Pancreas (tissue), 10 donors: ENCODE measurements around the gene TMEM45A. TPM values are rescaled to one million over a fixed set of nuclear protein-coding genes. Genes with fewer than 3 reads are reported as not detected.

Experiments
- ATAC-seq, 4 donors: fragments of 200-7000 bp; cut with Tn5 transposase; one replicate each; pipeline versions ENCODE4 v1.8.0 to v1.9.1; 2020; ENCODE audit warnings: mild to moderate bottlenecking in 4 of 4, moderate library complexity in 4 of 4
- DNase-seq, 6 donors: peaks; one replicate each; pipeline ENCODE4 v3.0.0-alpha.2; 2020
- FAIRE-seq: peaks from 2 replicates; lab custom pipeline; 2012; peaks lifted over from hg19 to GRCh38; lab: Jason Lieb, UNC
- H3K27ac ChIP-seq, 4 donors: fragments of 200-600 bp; sonication (generic); 1 replicate in 3 of 4; 2 replicates in 1 of 4; pipeline versions ENCODE4 v1.5.0 to v1.8.0; 2020
- H3K27me3 ChIP-seq, 4 donors: fragments of 200-600 bp; one replicate each; pipeline ENCODE4 v1.8.0; 2021
- H3K36me3 ChIP-seq, 3 donors: fragments of 200-600 bp; sonication (generic) in 1 of 3; one replicate each; pipeline versions ENCODE4 v1.5.0 to v1.8.0; 2020 to 2021
- H3K4me1 ChIP-seq, 3 donors: fragments of 200-600 bp; one replicate each; pipeline ENCODE4 v1.8.0; 2021
- H3K4me3 ChIP-seq, 4 donors: fragments of 200-600 bp; sonication (generic) in 2 of 4; one replicate each; pipeline versions ENCODE4 v1.5.0 to v1.8.0; 2020 to 2021
- H3K9me3 ChIP-seq, 4 donors: fragments of 200-600 bp; one replicate each; pipeline ENCODE4 v1.8.0; 2021
- CTCF ChIP-seq, 4 donors: fragments of 200-600 bp; sonication (generic) in 3 of 4; IDR thresholded peaks; one replicate each; pipeline versions ENCODE4 v1.5.0 to v1.8.0; 2021; ENCODE audit warnings: antibody characterized with exemption in 4 of 4
- WGBS, 2 donors: extraction: QIAGEN DNeasy Blood & Tissue Kit; methylation state at CpG; one replicate each; pipeline ENCODE4 v1.1.7; 2013; 5-methylcytosine and 5-hydroxymethylcytosine counted together
- intact Hi-C, 3 donors: fragments of 100-400 bp; cut with DNase I; formaldehyde crosslinking; loops; one replicate each; pipeline versions ENCODE4 v1.11.1 to v1.14.2; 2022
- polyA plus RNA-seq, 2 donors: library from polyadenylated mRNA; stranded (reverse); fragments of 200-250 nt; gene quantifications; one replicate each; pipeline ENCODE4 v1.2.3, GENCODE V29; 2013
- total RNA-seq, 6 donors: library from RNA; stranded (reverse); fragmentation: NEBNext Ultra II Directional in 4 of 6; extraction: Animal tissue kit (Norgen Biotek cat#: 25700) in 4 of 6; gene quantifications; one replicate each; pipeline versions ENCODE4 v1.2.1 to v1.2.4, GENCODE V29; 2021 to 2023
- donor health status: healthy with polysubstance abuse.
- donor health status: DM: no; HTN: no; CAD: no; lungs with moderate emphysema.
- donor health status: DM: no; HTN: no; CAD: no.
- donor health status: control.
- donor health status: control.
- donor health status: Bipolar disorder and iron deficiency.
- donor health status: DM: yes; HTN: yes; CAD: no.
- donor health status: DM: no; HTN: no; CAD: no.
- donor health status: DM: no; HTN: no; CAD: no.
- donor health status: DM: yes; HTN: yes; CAD: no.

The TMEM45A gene
- total and polyA plus RNA-seq, 8 donors, result 4.2 to 15.1 (median 8.6) TPM

- Histone ChIP-seq H3K4me3 (no peak overlapping the region), H3K4me1 (no peaks in the 10 kb centered on the region), H3K27ac (no peak overlapping the region), H3K9me3 (no peaks in the 10 kb centered on the region), H3K36me3 (peaks cover 0 to under 1% (median 0%) of the 10 kb centered on the region in 3 donors), H3K27me3 (no peaks in the 10 kb centered on the region)
- no peak for TF ChIP-seq CTCF (IDR thresholded peaks at IDR 0.05)
- ATAC-seq (no peak), DNase-seq (no peak), FAIRE-seq (no peak)
- intact Hi-C loops, result no loop called here
- 95 to 97% methylated on average over 3 of the region's 3 CpGs for WGBS, 2 donors
These were observed 82.1 kb downstream of the TMEM45A start for GRCh38 chr3:100574536-100574935.

- intact Hi-C loops, result no loop called here
These were observed 83.3 kb downstream of the TMEM45A start for GRCh38 chr3:100575704-100576103.

GRCh38 chr3:100577382-100578008, 85.1 kb downstream of the TMEM45A start:
- H3K4me3 ChIP-seq, result no peak overlapping the region
- H3K27ac ChIP-seq, result no peak overlapping the region
- H3K9me3 ChIP-seq, result no peaks in the 10 kb centered on the region
- H3K36me3 ChIP-seq, result no peaks in the 10 kb centered on the region
- WGBS, 2 donors, result 81 to 86% methylated on average over 1 of the region's 1 CpG
- intact Hi-C loops, result no loop called here
- TF ChIP-seq CTCF (IDR thresholded peaks at IDR 0.05), result no peak
- no peaks in the 10 kb centered on the region for H3K4me1 ChIP-seq
- FAIRE-seq, result no peak
- H3K27me3 ChIP-seq, result no peaks in the 10 kb centered on the region
- DNase-seq, result no peak
- no peak for ATAC-seq

More at GRCh38 chr3:100575704-100576103, 83.3 kb downstream of the TMEM45A start:
- ATAC-seq, result no peak
- FAIRE-seq, result no peak
- WGBS, 2 donors, result 93 to 96% methylated on average over 6 of the region's 6 CpGs
- H3K9me3 ChIP-seq, result no peaks in the 10 kb centered on the region
- H3K27ac ChIP-seq, result no peak overlapping the region
- H3K4me1 ChIP-seq, result no peaks in the 10 kb centered on the region
- TF ChIP-seq CTCF (IDR thresholded peaks at IDR 0.05), result no peak
- H3K36me3 ChIP-seq, result no peaks in the 10 kb centered on the region
- DNase-seq, result no peak
- no peak overlapping the region for H3K4me3 ChIP-seq
- no peaks in the 10 kb centered on the region for H3K27me3 ChIP-seq

GRCh38 chr3:100578646-100579045, 86.2 kb downstream of the TMEM45A start:
- FAIRE-seq, result no peak
- Histone ChIP-seq H3K4me3 (no peak overlapping the region), H3K9me3 (no peaks in the 10 kb centered on the region), H3K27me3 (no peaks in the 10 kb centered on the region), H3K27ac (no peak overlapping the region), H3K4me1 (no peaks in the 10 kb centered on the region), H3K36me3 (no peaks in the 10 kb centered on the region)
- DNase-seq, result no peak
- no peak for ATAC-seq
- intact Hi-C loops, result no loop called here
- TF ChIP-seq CTCF (IDR thresholded peaks at IDR 0.05), result no peak

GRCh38 chr3:100580147-100580546, 87.7 kb downstream of the TMEM45A start:
- Histone ChIP-seq H3K27ac (no peak overlapping the region), H3K36me3 (no peaks in the 10 kb centered on the region), H3K9me3 (no peaks in the 10 kb centered on the region), H3K27me3 (no peaks in the 10 kb centered on the region), H3K4me1 (no peaks in the 10 kb centered on the region), H3K4me3 (no peak overlapping the region)
- intact Hi-C loops, result loop anchor here in 1 of 3 donors (10.0 kb wide), 1 partner anchor 115 kb away; no protein-coding TSS in a partner anchor
- WGBS, 2 donors, result 3 to 21% methylated on average over 2 of the region's 2 CpGs
- TF ChIP-seq CTCF (IDR thresholded peaks at IDR 0.05), result no peak
- FAIRE-seq, result no peak
- no peak for DNase-seq
- ATAC-seq, result no peak
